ENCODE data around the gene MOB2.

MOB2 gene

DNA sequence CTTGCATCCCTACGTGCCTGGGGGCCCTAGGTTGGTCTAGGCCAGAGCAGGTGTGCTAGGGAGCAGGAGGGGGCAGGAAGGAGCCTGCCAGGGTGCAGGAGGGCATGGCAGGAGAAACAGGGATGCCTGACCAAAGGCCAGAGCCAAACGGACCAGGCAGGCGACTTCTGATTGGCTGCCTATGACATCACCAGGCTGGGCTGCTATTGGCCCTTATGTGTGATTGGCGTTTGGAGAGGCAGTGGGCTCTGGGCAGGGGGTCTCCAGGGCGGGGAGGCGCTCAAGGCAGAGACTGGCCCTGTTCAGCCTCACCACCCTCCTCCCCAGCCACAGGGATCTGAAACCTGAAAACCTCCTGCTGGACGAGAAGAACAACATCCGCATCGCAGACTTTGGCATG is 44.4 kb downstream of the MOB2 start:
- TF ChIP-seq, protein P1, sequence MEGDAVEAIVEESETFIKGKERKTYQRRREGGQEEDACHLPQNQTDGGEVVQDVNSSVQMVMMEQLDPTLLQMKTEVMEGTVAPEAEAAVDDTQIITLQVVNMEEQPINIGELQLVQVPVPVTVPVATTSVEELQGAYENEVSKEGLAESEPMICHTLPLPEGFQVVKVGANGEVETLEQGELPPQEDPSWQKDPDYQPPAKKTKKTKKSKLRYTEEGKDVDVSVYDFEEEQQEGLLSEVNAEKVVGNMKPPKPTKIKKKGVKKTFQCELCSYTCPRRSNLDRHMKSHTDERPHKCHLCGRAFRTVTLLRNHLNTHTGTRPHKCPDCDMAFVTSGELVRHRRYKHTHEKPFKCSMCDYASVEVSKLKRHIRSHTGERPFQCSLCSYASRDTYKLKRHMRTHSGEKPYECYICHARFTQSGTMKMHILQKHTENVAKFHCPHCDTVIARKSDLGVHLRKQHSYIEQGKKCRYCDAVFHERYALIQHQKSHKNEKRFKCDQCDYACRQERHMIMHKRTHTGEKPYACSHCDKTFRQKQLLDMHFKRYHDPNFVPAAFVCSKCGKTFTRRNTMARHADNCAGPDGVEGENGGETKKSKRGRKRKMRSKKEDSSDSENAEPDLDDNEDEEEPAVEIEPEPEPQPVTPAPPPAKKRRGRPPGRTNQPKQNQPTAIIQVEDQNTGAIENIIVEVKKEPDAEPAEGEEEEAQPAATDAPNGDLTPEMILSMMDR (IDR thresholded peaks at IDR 0.05): no peak

DNA sequence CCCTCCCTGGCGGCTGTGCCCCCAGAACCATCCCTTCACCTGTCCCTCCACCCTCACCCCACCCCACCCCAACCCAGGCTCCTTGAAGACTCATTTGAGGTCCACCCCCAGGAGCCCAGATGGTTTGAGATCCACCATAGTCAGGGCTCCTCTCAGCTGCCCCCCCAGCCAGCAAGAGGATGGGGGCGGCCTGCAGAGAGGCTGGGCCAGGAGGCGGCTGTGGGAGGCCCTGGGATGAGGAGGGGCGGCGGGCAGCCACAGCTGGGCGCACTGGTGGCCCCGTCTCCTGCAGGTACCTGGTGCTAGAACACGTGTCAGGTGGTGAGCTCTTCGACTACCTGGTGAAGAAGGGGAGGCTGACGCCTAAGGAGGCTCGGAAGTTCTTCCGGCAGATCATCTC is 46.1 kb downstream of the MOB2 start:
- TF ChIP-seq, protein P1 (IDR thresholded peaks at IDR 0.05): no peak

DNA sequence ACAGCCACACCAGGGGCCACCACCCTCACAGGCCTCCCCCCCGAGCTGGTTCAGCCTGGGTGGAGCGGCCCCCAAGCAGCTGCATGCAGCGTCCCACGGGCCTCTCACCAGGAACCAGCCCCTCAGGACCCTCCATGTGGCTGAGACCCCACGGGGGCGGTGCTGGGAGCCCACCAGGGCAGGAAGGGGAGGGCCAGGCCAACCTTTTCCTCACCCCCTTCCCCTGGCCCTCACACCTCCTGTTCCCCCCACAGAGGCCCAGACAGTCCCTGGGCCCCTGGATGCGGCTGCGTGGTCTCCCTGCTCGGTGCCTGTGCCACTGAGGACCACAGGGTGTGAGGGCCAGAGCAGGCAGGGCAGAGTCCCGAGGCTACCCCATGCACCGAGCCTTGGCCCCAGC is 46.5 kb downstream of the MOB2 start:
- TF ChIP-seq, protein P1 (IDR thresholded peaks at IDR 0.05): no peak

DNA sequence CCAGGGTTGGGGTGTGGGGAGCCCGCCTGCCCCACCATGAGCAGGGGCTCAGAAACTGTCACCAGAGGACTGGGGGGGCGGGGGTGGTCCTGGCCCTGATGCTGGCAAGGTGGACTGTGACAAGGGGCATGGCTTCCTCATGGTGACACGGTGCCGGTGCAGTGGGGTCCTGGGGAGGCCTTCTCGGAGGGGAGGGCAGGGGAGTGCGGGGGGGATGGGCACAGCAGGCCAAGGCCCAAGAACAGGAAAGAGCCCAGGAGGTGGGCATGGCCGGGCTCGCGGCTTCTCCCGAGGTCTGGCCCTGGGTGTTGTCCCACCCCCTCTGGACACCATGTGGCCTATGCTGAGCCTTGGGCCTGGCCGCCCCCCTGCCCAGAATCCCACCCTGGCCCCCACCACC is 47.2 kb downstream of the MOB2 start:
- TF ChIP-seq, protein P1 (IDR thresholded peaks at IDR 0.05): no peak

DNA sequence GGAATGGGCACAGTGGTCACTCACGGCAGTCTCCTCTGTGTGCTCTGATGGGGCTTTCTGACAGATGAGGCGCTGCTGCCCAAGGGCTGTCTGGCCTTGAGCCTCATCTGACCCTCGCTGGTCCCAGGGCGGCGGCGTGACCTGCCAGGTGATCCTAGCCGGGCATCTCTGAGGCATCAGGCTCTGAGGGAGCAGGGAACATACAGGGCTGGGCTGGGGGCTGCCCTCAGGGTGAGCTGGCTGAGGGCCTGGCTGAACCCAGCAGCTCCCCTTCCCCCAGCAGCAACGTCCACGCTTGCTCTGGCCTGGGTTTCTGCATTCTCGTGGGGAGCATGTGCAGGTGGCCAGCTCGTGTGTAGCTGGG is 47.6 kb downstream of the MOB2 start:
- TF ChIP-seq, protein P1 (IDR thresholded peaks at IDR 0.05): no peak

DNA sequence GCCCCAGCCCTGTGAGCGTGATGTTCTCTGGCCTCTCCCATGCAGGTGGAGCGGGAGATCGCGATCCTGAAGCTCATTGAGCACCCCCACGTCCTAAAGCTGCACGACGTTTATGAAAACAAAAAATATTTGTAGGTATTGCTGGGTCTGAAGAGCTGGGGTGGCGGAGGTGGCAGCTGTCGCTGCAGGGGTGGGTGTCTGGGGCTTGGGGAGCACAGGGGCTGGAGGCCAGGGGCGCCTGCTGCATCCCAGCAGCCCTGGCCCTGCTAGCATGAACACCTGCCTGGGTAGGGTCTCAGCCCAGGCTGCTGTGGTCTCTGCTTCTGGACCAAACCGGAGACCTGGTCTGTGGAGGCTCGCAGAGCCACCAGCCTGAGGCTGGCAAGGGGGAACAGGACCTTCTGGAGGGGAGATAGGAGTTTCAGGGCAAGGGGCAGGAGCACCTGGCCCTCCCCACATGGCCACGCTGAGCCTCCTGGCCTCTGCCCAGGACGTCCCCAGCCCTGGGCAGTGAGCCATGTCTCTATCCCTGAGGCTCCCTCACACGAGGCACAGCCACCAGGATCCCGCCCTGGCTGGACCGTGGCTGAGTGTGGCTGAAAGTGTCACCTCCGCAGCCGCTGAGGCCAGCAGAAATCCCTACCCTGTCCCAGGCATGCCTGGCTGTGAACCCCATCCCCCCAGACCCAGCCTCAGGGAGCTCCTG is 48.2 kb downstream of the MOB2 start:
- TF ChIP-seq, protein P1 (IDR thresholded peaks at IDR 0.05): no peak

DNA sequence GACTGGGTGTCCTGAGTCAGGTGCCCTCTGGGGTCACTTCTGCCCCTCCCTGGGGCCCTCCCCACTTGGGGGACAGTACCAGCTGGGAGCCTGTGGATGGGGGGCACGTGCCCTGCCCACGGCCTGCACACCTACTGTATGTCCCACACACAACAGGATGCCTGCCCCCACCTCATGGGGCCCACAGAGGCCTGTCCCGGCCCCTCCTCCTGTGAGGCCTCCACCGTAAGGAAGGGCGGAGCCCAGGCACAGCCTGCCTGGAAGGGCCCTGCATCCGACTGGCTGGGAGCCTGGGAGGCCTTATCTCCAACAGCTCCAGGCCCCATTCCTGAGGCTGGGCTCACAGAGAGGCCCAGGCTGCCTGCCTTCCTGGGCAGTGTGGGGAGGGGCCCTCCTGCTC is 49.1 kb downstream of the MOB2 start:
- TF ChIP-seq, protein P1 (IDR thresholded peaks at IDR 0.05): no peak
